ENCODE measurements around the gene SH3PXD2B. TPM values are rescaled to one million over a fixed set of nuclear protein-coding genes. Genes with fewer than 3 reads are reported as not detected.
"Not testable (repeated sequence)": the region's sequence is repeated elsewhere in the genome, so short reads cannot be mapped to it uniquely, and the experiment has no call there.

SH3PXD2B gene
- total RNA-seq, 1 experiment from 2014 or later: 14.9 TPM

- DNase-seq (ENCODE audit: extremely low read depth, low read depth): no peak
These were observed 103.8 kb downstream of the SH3PXD2B start for GRCh38 chr5:172350212-172351181.

DNA sequence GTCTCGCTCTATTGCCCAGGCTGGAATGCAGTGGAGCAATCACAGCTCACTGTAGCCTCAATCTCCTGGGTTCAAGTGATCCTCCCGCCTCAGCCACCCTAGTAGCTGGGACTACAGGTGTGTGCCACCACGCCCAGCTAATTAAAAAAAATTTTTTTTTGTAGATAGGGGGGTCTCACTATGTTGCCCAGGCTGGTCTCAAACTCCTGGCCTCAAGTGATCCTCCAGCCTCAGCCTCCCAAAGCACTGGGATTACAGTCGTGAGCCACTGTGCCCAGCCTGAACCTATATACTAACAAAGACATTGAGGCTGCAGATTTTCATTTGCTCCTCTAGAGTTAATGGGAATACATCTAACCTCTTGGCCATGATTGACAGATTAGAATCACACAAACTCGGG lies 105.6 kb downstream of the SH3PXD2B start:
- not testable (repeated sequence) for DNase-seq (ENCODE audit: extremely low read depth, low read depth)

- DNase-seq (ENCODE audit: extremely low read depth, low read depth): no peak
These were observed 106.2 kb downstream of the SH3PXD2B start for GRCh38 chr5:172348084-172348483.

DNA sequence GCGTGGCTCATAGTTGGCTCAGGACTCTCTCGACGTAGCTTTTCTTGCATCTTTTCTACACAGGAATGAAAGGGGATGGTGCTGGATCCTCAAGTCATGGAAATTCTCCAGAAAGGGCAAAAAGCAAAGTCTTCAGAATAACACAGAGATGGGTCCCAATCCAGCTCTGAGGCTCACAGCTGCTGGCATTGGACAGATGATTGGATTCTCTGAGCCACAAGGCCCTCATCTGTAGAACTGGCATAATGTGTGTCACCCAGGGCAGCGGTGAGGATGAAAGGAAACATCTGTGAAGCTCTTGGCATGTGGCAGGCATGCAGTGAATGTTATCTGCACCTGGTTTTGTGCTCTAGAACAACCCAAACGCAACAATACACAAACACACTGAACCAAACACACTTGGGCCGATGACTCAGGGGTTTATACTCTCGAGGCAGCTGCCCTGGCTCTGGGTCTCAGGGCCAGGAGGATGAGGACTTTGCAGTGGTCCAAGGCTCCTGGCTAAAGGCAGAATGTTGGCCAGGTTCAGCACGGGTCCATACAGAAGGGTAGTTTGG lies 106.8 kb downstream of the SH3PXD2B start:
- DNase-seq (ENCODE audit: extremely low read depth, low read depth): no peak

- DNase-seq (ENCODE audit: extremely low read depth, low read depth): no peak
These were observed 108.4 kb downstream of the SH3PXD2B start for GRCh38 chr5:172345881-172346280.

DNA sequence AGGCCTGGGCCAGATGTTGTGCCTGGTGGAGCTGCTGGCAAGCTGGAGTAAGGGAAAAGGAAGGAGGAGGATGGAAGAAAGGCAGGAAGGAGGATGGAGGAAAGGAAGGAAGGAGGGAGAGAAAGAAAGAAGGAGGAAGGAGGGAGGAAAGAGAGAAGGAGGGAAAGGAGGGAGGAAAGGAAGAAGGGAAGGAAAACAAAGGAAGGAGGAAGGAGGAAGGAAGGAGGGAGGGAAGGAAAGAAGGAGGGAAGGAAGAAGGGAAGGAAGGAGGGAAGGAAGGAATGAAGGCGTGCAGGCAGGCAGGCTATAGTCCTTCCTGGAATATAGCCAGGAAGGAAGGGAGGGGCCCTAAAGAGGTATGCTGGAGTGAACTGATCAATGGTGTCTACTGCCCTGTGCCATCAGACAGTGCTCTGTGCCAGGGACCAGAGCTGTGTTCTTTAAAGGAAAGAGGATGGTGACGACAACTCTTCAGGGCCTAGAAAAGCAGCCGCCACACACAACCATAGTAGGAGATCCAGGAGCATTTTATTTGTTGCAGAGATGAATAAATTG lies 109.4 kb downstream of the SH3PXD2B start:
- DNase-seq (ENCODE audit: extremely low read depth, low read depth): no peak

DNA sequence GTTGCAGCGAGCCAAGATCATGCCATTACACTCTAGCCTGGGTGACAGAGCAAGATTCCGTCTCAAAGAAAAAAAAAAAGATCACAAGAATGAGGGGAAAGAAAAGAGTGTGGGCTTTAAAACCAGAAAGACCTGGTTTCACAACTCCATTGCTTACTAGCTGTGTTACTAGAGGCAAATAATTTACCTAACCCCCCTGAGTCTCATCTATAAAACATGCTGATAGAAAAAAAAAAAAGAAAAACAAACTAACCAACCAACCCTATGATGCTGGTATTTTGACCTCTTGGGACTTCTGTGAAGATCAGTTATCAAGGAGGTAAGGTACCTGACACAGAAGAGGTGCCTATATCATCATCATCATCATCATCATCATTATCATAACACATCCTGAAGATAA lies 110.6 kb downstream of the SH3PXD2B start:
- no peak for DNase-seq (ENCODE audit: extremely low read depth, low read depth)

DNA sequence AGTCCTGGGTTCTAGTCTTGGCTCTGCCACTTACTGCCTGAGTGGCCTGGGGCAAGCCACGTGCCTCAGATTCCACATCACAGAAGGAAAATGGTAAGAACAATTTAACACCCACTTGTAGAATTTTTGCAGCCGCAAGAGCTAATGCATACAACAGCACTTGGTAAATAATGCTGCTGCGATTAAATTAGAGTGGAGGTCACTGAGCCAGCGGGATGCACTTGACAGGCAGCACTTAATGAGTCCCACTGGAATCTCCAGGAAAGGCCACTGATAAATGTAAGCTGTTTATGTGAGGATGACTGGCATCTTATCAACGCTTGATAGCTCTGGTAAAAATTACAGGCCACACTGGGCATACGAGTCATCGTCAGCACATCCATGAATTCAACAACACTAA lies 111.4 kb downstream of the SH3PXD2B start:
- DNase-seq (ENCODE audit: extremely low read depth, low read depth): peak; percentile 90

DNA sequence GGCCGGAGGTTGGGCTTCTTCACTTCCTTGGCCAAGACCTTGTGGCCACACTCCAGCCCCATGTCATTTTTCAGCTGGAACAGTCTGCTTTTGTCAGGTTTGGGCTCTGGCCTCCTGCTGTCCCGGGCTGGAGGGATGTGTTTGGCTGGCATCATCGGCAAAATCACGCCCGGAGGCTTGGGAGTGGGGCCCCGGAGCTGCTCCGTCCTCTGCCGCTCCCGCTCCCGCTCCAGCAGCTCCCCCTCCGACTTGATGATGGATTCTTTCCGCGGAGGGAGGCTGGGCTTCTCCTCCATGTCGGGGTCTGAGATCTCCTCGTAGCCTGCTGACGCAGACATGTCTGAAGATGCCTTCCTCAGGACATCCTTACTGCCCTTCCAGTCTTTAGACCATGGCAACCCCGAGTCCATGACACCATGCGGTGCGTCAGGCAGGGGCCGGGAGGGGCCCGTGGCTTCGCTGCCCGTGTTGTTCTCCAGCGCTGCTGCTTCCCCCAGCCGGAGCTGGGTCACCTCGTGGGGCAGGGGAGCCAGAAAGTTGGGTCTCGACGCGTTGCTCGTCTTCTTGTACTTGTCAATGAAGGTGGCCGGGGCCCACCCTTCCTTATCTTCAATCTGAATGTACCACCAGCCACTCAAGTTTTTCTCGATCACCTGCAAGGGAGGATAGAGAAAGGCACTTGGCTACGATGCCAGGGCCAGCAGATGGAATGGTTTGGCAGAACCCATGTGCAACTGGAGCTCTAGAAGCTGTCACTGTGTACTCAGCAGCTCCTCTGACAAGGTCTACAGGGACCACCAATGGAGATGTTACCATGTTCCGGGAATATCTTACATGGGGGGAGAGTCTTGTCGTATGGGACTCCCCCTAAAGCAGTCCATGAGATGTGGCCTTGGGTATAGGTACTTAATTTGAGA lies 114.8 kb downstream of the SH3PXD2B start:
- no peak for DNase-seq (ENCODE audit: extremely low read depth, low read depth)

GRCh38 chr5:172336676-172337285 lies 117.5 kb downstream of the SH3PXD2B start:
- no peak for DNase-seq (ENCODE audit: extremely low read depth, low read depth)

DNA sequence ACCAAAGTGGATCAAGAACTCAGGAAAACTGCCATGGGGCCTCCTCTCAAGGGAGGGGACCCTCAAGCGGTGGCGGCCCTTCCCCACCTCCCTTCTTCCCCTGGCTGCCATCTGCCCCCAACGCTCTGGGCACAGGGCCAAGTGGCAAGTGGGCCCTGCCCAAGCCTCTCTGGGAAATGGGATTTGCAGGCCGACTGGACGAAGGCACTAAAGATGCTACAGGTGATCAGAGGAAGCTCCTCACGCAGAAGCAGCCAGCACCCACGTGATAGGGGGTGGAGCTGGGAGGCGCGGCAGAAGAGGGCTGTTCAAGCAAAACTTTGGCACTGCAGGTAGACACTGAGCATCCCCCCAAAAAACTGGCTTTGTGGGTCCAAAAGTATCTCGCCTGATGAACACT lies 118.1 kb downstream of the SH3PXD2B start:
- DNase-seq (ENCODE audit: extremely low read depth, low read depth): no peak

- DNase-seq (ENCODE audit: extremely low read depth, low read depth): no peak
These were observed 118.6 kb downstream of the SH3PXD2B start for GRCh38 chr5:172335721-172336120.

GRCh38 chr5:172334641-172335040 lies 119.7 kb downstream of the SH3PXD2B start:
- no peak for DNase-seq (ENCODE audit: extremely low read depth, low read depth)

- DNase-seq (ENCODE audit: extremely low read depth, low read depth): no peak
These were observed 120.1 kb downstream of the SH3PXD2B start for GRCh38 chr5:172334196-172334595.

DNA sequence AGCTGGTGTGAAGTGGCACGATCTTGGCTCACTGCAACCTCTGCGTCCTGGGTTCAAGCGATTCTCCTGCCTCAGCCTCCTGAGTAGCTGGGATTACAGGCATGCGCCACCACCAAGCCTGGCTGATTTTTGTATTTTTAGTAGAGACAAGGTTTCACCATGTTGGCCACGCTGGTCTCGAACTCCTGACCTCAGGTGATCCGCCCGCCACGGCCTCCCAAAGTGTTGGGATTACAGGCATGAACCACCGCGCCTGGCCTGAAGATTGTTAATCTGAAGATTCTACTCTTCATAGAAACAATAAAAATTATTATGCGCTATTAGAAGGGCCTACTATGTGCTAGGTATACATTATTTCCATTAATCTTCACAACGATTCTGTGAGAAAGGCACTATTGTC lies 127.4 kb downstream of the SH3PXD2B start:
- not testable (repeated sequence) for DNase-seq (ENCODE audit: extremely low read depth, low read depth)

DNA sequence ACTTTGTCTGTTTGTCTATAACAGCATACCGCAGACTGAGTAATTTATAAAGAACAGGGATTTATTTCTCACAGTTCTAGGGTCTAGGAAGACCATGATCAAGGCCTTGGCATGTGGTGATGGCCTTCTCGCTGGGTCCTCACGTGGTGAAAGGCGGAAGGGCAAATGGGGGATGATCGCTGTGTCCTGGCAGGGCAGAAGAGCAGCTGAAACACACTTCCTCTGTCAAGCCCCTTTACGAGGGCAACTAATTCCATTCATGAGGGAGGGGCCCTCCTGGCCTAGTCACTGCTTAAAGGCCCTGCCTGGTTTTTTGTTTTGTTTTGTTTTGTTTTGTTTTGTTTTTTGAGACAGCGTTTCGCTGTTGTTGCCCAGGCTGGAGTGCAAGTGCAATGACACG lies 128.9 kb downstream of the SH3PXD2B start:
- DNase-seq (ENCODE audit: extremely low read depth, low read depth): no peak

DNA sequence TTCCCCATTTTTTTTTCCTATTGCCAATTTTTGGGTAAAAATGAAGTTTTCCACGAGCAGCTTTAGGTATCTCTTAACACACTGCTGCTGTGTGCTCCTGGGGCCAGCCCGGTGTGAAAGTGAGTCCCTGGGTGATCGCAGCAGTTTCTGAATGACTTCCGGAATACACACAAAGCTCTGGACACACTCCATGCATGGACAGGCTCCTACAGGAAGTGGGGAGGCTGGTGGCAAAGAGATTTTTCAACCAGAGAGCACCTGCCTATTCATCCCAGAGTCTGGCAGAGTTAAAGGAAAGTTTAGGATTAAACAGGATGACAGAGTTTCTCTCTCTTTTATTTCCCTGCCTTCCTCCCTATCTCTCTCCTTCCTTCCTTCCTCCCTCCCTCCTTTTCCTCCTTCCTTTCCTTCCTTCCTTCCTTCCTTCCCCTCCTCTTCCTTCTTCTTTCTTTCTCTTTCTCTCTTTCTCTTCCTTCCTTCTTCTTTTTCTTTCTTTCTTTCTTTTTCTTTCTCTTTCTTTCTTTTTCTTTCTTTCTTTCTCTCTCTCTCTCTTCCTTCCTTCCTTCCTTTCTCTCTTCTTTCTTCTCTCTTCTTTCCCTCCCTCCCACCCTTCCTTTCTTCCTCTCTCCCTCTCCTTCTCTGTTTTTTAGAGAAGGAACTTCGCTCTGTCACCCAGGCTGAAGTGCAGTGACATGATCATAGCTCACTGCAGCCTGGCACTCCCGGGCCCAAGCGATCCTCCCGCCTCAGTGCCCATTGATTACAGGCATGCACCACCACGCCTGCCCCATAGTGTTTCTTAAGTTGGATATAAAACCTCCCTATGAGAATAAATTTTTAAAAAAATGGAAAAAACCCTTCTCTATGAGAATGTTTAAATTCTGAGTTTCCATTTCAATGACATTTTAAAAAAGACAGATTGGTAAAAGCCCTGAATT lies 132.0 kb downstream of the SH3PXD2B start:
- DNase-seq (ENCODE audit: extremely low read depth, low read depth): no peak

DNA sequence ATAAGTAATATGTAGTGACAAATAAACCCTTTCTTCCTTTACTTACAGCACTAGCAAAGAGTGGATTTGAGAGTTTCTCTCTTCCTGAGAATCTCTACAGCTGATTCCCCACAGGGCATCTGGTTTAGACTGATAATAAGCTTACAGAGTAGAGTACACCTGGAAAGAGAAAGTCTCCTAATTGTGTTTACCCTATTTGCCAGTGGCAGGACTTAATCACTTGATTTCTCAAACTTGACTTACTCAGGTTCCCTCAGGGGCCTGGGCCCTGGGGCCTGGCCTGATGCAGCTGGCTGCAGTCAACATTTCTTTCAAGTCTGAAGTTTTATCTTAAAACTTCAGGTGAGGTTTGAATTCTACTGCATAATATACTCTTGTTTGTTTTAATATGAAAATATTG lies 132.7 kb downstream of the SH3PXD2B start:
- DNase-seq (ENCODE audit: extremely low read depth, low read depth): no peak
